Measurements from ENCODE around the gene LCE1C. TPM values are rescaled to one million over a fixed set of nuclear protein-coding genes. Genes with fewer than 3 reads are reported as not detected.

LCE1C gene
- total RNA-seq = not detected
- long read RNA-seq = 0 reads

- DNase-seq (no peak), ATAC-seq (no peak)
- intact Hi-C loops (cut with micrococcal nuclease) = no loop called here
These were observed at the start of gene LCE1C for GRCh38 chr1:152806576-152806975. LCE1C (minus strand) TSS chr1:152806651; CDS start chr1:152805478, 1,173 bp downstream.

DNA sequence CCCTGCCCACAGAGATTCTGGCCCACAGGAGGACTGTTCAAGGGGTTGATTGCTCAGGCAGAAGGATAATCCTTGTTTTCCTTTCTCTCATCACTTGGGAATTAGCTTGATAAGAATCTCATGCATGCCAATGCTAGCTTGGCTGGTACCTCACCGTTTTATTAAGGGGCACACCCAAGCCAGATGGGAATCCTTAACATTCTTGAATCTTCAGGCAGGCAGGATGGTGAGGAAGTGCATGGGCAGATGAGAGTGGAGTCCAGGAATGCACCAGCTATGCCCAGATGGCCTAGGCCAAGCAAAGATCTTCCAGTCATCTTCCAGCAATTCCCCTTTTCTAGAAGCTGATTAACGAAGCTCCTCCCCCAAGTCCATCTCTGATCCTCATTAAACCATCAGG is 49.2 kb upstream of the LCE1C start:
- intact Hi-C loops (cut with micrococcal nuclease) = no loop called here

GRCh38 chr1:152842556-152842955 is 36.1 kb upstream of the LCE1C start, which contains the start of gene LCE6A:
LCE6A (plus strand) TSS chr1:152842856; CDS start chr1:152843521, 665 bp downstream.
- ATAC-seq = no peak
- intact Hi-C loops (cut with micrococcal nuclease) = no loop called here
- DNase-seq = no peak

More for the DNA sequence above, 49.2 kb upstream of the LCE1C start:
- DNase-seq = no peak
- ATAC-seq = no peak

DNA sequence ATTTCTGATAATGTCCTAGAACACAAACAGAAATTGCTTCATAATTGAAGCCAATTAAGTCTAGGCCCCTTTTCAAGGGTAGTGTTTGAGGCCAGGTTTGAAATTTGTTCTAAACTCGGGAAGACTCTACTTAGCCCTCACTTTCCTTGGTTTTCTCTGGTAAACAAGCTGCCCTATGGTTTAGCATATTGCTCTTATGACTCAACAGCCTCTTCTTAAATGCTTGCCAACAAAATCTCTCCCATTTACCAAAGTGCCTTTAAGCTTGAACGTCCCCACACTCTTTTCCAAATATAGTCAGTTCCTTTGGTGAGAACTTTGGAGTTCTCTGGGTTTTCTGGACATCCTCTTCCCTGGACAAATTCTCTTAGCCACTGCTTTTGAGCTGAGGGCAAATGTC is 30.4 kb upstream of the LCE1C start:
- intact Hi-C loops (cut with micrococcal nuclease) = no loop called here
- ATAC-seq (no peak), DNase-seq (no peak)

DNA sequence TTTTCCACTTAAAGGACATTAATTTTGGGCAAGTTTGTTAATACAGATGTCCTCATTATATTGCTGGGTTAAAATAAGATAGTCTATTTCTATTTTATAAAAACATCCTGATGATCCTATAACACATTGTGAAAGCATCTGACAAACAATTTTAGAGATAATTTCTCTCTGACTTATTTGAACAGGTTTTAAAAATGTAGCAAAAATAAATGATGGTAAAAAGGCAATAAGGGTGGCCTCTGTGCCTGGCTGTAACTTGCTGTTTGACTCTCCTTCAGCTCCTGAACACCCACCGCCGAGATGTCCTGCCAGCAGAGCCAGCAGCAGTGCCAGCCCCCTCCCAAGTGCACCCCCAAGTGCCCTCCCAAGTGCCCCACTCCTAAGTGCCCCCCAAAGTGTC is 20.7 kb upstream of the LCE1C start, which contains the start of gene LCE1A:
LCE1A (plus strand) TSS at position 301 of the 400 bp plus-strand sequence; CDS start at position 301, 0 bp downstream.
- intact Hi-C loops (cut with micrococcal nuclease) = no loop called here
- DNase-seq (no peak), ATAC-seq (no peak)

DNA sequence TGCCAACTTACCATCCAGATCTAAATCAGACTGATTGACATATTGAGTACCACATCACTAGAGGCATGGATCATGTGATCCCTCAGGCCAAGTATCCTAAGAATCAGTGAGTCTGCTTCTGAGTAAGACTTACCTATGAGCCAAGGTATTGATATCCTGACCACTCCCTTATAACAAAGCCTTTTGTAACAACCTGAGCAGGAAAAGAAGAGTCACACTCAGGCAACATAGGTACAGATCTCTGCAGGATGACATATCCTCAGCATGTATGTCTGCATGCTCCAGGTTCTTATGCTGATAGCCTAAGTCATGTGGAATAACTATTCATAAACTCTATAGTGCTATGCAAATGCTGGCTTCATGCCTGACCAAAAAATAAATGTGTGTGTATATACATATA is 18.5 kb upstream of the LCE1C start:
- intact Hi-C loops (cut with micrococcal nuclease) = no loop called here
- no peak for DNase-seq
- ATAC-seq = no peak

GRCh38 chr1:152823294-152823693 is 16.8 kb upstream of the LCE1C start:
- intact Hi-C loops (cut with micrococcal nuclease) = no loop called here
- DNase-seq (no peak), ATAC-seq (no peak)

GRCh38 chr1:152817309-152817708 is 10.9 kb upstream of the LCE1C start:
- no peak for ATAC-seq
- intact Hi-C loops (cut with micrococcal nuclease) = no loop called here
- no peak for DNase-seq

GRCh38 chr1:152811671-152812070 is 5.2 kb upstream of the LCE1C start, which contains the start of gene LCE1B:
LCE1B (plus strand) TSS chr1:152811971; CDS start chr1:152812447, 476 bp downstream.
- no peak for DNase-seq
- no peak for ATAC-seq
- intact Hi-C loops (cut with micrococcal nuclease) = no loop called here

DNA sequence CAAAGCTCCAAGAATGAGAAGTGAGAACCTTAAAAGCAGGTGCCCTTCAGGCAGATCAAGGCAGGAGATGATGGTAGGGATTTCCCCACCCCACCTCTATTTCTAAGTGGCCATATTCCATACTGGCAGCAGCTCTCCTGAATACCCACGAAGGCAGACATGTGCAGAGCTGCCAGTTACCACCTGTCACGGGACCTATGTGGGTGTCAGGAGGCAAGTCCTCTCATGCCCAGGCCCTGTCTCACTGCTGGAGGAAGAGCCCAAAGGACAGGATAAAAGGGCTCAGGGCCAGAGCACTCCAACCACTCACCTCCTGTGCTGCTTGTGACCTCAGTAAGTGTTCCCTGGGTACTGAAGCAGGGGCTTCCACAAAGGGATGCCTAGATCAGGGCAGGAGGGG is 4.6 kb upstream of the LCE1C start:
- intact Hi-C loops (cut with micrococcal nuclease) = no loop called here
- ATAC-seq (no peak), DNase-seq (no peak)

- ATAC-seq (no peak), DNase-seq (no peak)
- intact Hi-C loops (cut with micrococcal nuclease) = no loop called here
These were observed 5.1 kb downstream of the LCE1C start for GRCh38 chr1:152801333-152801732.

DNA sequence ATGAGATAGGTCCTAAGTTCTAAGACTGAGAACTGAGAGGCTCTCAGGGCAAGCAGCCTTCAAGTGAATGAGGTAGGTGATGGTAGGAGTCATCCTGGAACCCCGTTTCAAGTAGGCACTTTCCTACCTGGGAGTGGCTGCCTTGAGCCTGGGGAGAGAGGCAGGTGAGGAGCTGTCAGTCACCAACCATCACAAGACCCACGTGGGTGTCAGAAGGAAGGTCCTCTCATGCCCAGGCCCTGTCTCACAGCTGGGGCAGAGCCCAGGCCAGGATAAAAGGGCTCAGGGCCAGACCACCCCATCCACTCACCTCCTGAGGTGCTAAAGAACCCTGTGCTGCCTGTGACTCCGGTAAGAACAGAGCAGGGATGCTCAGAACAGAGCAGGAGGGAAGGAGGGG is 10.0 kb downstream of the LCE1C start, which contains the start of gene LCE1D:
LCE1D (plus strand) TSS at position 301 of the 400 bp plus-strand sequence. CDS start 1,074 bp downstream, outside the sequence.
- ATAC-seq = no peak
- intact Hi-C loops (cut with micrococcal nuclease) = no loop called here

DNA sequence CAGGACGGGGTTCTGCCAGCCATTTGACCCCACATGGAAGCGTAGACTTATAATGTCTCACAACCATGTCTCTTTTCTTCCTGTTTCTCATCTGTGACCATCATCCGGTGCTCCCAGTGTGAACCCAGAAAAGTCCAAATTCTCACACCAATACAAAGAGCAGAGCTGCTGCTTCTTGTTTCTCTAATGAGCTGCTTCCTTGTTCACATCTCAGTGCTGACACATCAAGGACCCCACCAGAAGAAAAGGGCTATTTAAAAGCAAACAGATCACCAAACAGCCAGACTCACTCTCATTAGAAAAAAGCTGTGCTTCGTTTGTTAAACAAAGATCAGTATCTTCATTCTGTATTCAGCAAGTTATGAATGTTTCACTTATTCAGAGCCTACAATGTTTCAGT is 10.8 kb downstream of the LCE1C start:
- ATAC-seq (no peak), DNase-seq (no peak)
- intact Hi-C loops (cut with micrococcal nuclease) = no loop called here

More for the DNA sequence above, 10.0 kb downstream of the LCE1C start, which contains the start of gene LCE1D:
- DNase-seq = no peak

DNA sequence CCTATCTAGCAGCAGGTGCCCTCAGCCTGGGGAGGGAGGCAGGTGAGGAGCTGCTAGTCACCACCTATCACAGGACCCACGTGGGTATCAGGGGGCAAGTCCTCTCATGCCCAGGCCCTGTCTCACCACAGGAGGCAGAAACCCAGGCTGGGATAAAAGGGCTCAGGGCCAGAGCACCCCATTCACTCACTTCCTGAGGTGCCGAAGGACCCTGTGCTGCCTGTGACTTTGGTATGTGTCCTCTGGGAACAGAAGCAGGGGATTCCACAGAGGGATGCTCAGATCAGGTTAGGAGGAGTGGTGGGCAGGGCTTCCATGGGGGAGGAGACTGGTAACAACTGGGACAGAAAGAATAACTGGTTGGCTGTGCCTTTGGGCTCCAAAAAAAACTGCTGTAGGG is 20.4 kb downstream of the LCE1C start, which contains the start of gene LCE1E:
LCE1E (plus strand) TSS at position 181 of the 400 bp plus-strand sequence. CDS start 1,043 bp downstream, outside the sequence.
- intact Hi-C loops (cut with micrococcal nuclease) = no loop called here
- DNase-seq (no peak), ATAC-seq (no peak)

DNA sequence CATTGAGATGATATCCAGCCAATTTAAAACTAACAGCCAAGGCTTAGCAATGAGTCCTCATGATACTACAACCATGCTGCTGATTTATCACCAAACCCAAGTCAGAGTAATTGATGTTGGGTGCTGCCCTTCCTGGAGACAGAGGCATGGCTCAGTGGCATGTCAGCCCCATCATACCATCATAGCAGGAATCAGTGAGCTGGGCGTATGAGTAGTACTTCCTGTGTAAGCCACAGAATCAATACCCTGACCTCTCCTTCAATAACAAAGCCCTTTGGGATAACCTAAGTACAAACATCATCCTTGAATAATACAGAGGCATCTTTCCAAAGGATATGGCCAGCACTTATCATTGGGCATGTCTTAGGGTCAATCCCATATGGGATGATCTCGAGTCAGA is 23.4 kb downstream of the LCE1C start:
- intact Hi-C loops (cut with micrococcal nuclease) = no loop called here
- no peak for DNase-seq
- no peak for ATAC-seq

DNA sequence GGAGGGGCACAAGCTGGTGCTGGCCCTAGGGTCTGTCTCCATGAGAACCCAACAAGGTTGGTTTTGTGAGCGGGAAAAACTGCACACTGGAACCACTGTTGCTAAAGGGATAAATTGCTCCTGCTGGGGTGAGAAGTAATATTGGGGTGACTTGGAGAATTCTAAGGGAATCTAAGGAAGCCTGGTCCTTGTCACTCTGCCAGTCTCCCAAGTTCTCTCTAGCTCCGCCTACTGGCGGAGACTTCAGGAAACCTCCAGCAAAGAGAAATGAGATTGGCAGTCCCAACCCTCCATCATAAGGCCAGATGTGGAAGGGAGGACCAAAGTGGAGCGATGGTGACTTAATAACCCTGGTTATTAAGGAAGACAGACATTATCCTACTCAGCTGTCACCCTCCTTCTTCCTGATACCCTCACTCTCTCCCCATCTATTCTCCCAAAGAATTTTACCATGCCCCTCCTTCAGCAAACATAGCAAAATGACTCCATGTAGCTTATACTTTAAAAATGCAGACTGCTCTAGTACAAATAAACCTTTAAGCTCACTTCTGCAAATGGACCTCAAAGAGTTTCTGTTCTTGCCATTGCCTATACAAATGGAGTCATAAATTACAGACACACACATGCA is 28.8 kb downstream of the LCE1C start:
- no peak for DNase-seq
- intact Hi-C loops (cut with micrococcal nuclease) = no loop called here
- no peak for ATAC-seq

GRCh38 chr1:152776361-152776760 is 30.1 kb downstream of the LCE1C start:
- ATAC-seq = no peak
- no peak for DNase-seq
- intact Hi-C loops (cut with micrococcal nuclease) = no loop called here

DNA sequence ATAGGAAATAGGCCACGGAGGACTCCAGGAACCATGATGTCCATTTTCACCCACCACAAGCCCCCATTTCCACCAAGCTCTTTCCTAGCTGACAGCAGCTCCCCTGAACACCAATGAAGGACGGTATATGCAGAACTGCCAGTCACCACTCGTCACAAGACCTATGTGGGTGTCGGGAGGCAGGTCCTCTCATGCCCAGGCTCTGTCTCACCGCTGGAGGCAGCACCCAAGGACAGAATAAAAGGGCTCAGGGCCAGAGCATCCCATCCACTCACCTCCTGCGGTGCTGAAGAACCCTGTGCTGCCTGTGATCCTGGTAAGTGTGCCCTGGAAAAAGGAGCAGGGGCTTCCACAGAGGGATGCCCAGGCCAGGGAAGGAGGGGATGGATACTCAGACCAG is 31.6 kb downstream of the LCE1C start, which contains the start of gene LCE1F:
LCE1F (plus strand) TSS at position 266 of the 400 bp plus-strand sequence. CDS start 1,232 bp downstream, outside the sequence.
- no peak for ATAC-seq
- DNase-seq = no peak
- intact Hi-C loops (cut with micrococcal nuclease) = no loop called here

DNA sequence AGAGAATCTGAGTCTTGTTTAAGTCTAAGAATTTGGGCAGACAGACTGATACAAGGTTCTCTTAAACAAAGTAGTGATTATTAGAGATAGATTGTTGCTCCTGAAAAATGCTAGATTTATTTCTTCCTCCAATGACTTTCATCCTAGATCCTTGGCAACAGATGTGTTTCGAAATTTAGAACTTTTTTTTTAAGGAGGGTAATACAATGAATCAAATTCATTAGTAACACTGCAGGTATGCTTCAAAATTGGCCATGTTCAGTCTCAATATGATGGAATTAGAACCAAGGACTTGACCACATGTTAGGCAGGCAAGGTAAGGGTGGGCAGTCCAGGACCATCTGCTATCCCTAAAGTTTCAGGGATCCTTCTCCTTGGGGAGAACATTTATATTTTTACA is 36.0 kb downstream of the LCE1C start:
- ATAC-seq = no peak
- intact Hi-C loops (cut with micrococcal nuclease) = no loop called here
- no peak for DNase-seq

- no peak for ATAC-seq
- intact Hi-C loops (cut with micrococcal nuclease) = no loop called here
These were observed 37.5 kb downstream of the LCE1C start for GRCh38 chr1:152768847-152769533.

More at GRCh38 chr1:152768847-152769533, 37.5 kb downstream of the LCE1C start:
- DNase-seq = no peak
